ENCODE measurements around the gene TUBA1C. TPM values are rescaled to one million over a fixed set of nuclear protein-coding genes. Genes with fewer than 3 reads are reported as not detected.

Gene TUBA1C
- total and polyA plus RNA-seq, 9 of the 15 experiments (the other 6 are each of a cell fraction or from before 2014, with no cell fraction given), result 755 to 3,012 (median 914) TPM

- TF ChIP-seq MTA3 (IDR thresholded peaks at IDR 0.05; ENCODE audit: borderline replicate concordance) (peak; percentile 60; the same call in 1 of the 2 replicates), EP400 (IDR thresholded peaks at IDR 0.05) (peak; percentile 41; the same call in 1 of the 2 replicates), CAMTA2 (CRISPR knock-in tag; conservative IDR thresholded peaks at IDR 0.05) (no peak), STAT5B (CRISPR knock-in tag; IDR thresholded peaks at IDR 0.05) (no peak), SRF (CRISPR knock-in tag; IDR thresholded peaks at IDR 0.05) (no peak), MAFF (IDR thresholded peaks at IDR 0.05; ENCODE audit: low read length) (no peak), JUNB (CRISPR knock-in tag; conservative IDR thresholded peaks at IDR 0.05) (no peak), ZNF584 (CRISPR knock-in tag; IDR thresholded peaks at IDR 0.05; ENCODE audit: low read depth) (no peak), CTCFL (IDR thresholded peaks at IDR 0.05; ENCODE audit: borderline replicate concordance, insufficient read depth, low read depth, low read length, poor library complexity, severe bottlenecking) (peak; percentile 25), ATF4 (CRISPR knock-in tag; IDR thresholded peaks at IDR 0.05) (no peak), CHD1 (IDR thresholded peaks at IDR 0.05; ENCODE audit: low read length) (peak; percentile 63), ARID3A (IDR thresholded peaks at IDR 0.05; ENCODE audit: borderline replicate concordance, low read depth, low read length) (no peak), HBP1 (CRISPR knock-in tag; IDR thresholded peaks at IDR 0.05) (no peak), CREB3L1 (IDR thresholded peaks at IDR 0.05; ENCODE audit: borderline replicate concordance, low read depth) (no peak), TARDBP (IDR thresholded peaks at IDR 0.05) (no peak), KLF16 (IDR thresholded peaks at IDR 0.05) (no peak; the same call in 1 of the 2 replicates), ZNF398 (CRISPR knock-in tag; IDR thresholded peaks at IDR 0.05) (no peak)
Observed at GRCh38 chr12:49296836-49297694, 32.2 kb downstream of the TUBA1C start (continued).

Data from K562 (cell line).